SK-N-SH (cell line): ENCODE measurements around the gene UAP1L1. TPM values are rescaled to one million over a fixed set of nuclear protein-coding genes. Genes with fewer than 3 reads are reported as not detected.
"Not testable (repeated sequence)": the region's sequence is repeated elsewhere in the genome, so short reads cannot be mapped to it uniquely, and the experiment has no call there.

Source experiments
- CTCF ChIA-PET: fragments of 300-600, 350-600 bp; formaldehyde crosslinking; extraction: SDS; loops from one replicate; lab custom pipeline; 2021; lab: Yijun Ruan, JAX
- POLR2A ChIA-PET: fragments of 350-600 bp; sonication (Branson Sonifier 250); formaldehyde crosslinking; extraction: SDS; loops from one replicate; lab custom pipeline; 2020; ENCODE audit warnings: antibody characterized with exemption, inconsistent platforms; lab: Yijun Ruan, JAX
- DNase-seq: peaks from one replicate; pipeline ENCODE4 v3.0.0; 2012
- H2AFZ ChIP-seq: fragments of 200-600 bp; sonication (generic); 2 replicates; pipeline ENCODE4 v1.8.1; 2016; ENCODE audit warnings: antibody characterized with exemption, mild to moderate bottlenecking, low read depth
- H3F3A ChIP-seq: fragments of 200-600 bp; sonication (generic); replicated peaks from 2 replicates; pipeline ENCODE3; 2016; ENCODE audit warnings: antibody characterized with exemption, mild to moderate bottlenecking; ENCODE audit not compliant: insufficient read depth
- H3K27ac ChIP-seq, 2 experiments: fragments of 200-500 bp in 1 of 2; fragments of 200-600 bp in 1 of 2; sonication (Bioruptor generic) in 1 of 2; sonication (generic), shearing (Covaris generic) in 1 of 2; 2 replicates each; pipeline versions ENCODE4 v1.5.1 to v1.6.1; 2014 to 2016; ENCODE audit warnings: low read depth in 2 of 2, inconsistent platforms in 1 of 2, low read length in 1 of 2, mild to moderate bottlenecking in 1 of 2, mixed read lengths in 1 of 2
- H3K27me3 ChIP-seq: fragments of 200-600 bp; sonication (generic), shearing (Covaris generic); 2 replicates; pipeline ENCODE4 v1.6.1; 2016; ENCODE audit warnings: mixed run types; ENCODE audit not compliant: insufficient read depth
- H3K36me3 ChIP-seq, 2 experiments: fragments of 200-500 bp in 1 of 2; fragments of 200-600 bp in 1 of 2; sonication (Bioruptor generic) in 1 of 2; sonication (generic) in 1 of 2; replicated peaks in 1 of 2; 2 replicates each; pipeline versions ENCODE3 to v1.5.1; 2014 to 2016; ENCODE audit warnings: low read length in 1 of 2, mild to moderate bottlenecking in 1 of 2; ENCODE audit not compliant: insufficient read depth in 2 of 2, control insufficient read depth in 1 of 2
- H3K4me1 ChIP-seq, 2 experiments: fragments of 200-500 bp in 1 of 2; fragments of 200-600 bp in 1 of 2; sonication (Bioruptor generic) in 1 of 2; sonication (generic), shearing (Covaris generic) in 1 of 2; 2 replicates each; pipeline versions ENCODE4 v1.5.1 to v1.6.1; 2014 to 2016; ENCODE audit warnings: low read depth in 1 of 2, low read length in 1 of 2, mixed run types in 1 of 2; ENCODE audit not compliant: insufficient read depth in 2 of 2, control insufficient read depth in 1 of 2
- H3K4me2 ChIP-seq: fragments of 200-600 bp; sonication (generic), shearing (Covaris generic); 2 replicates; pipeline ENCODE4 v1.6.1; 2017; ENCODE audit warnings: mixed run types
- H3K4me3 ChIP-seq, 2 experiments: fragments of 200-500 bp in 1 of 2; fragments of 200-600 bp in 1 of 2; sonication (Bioruptor generic) in 1 of 2; sonication (generic), shearing (Covaris generic) in 1 of 2; 2 replicates each; pipeline versions ENCODE4 v1.5.1 to v1.8.1; 2014 to 2016; ENCODE audit warnings: low read depth in 2 of 2, inconsistent platforms in 1 of 2, low read length in 1 of 2, mild to moderate bottlenecking in 1 of 2, mixed read lengths in 1 of 2, moderate library complexity in 1 of 2
- H3K79me2 ChIP-seq: fragments of 200-600 bp; sonication (generic); 2 replicates; pipeline ENCODE4 v1.8.1; 2017; ENCODE audit warnings: mild to moderate bottlenecking; ENCODE audit not compliant: insufficient read depth
- H3K9ac ChIP-seq: fragments of 200-600 bp; sonication (generic); 2 replicates; pipeline ENCODE4 v1.6.1; 2017; ENCODE audit warnings: mixed run types
- H3K9me2 ChIP-seq: fragments of 200-600 bp; sonication (generic); 2 replicates; pipeline ENCODE4 v1.6.1; 2017; ENCODE audit warnings: mixed run types
- H3K9me3 ChIP-seq: fragments of 200-600 bp; sonication (generic); 2 replicates; pipeline ENCODE4 v1.6.1; 2017; ENCODE audit warnings: mixed run types, mild to moderate bottlenecking, moderate library complexity
- H4K20me1 ChIP-seq: fragments of 200-600 bp; sonication (generic); 2 replicates; pipeline ENCODE4 v1.6.1; 2017; ENCODE audit warnings: mild to moderate bottlenecking, mixed run types; ENCODE audit not compliant: insufficient read depth
- FOSL2 ChIP-seq: IDR thresholded peaks from 2 replicates; pipeline ENCODE4 v1.4.0; 2012; ENCODE audit warnings: low read depth, mild to moderate bottlenecking, moderate library complexity, borderline replicate concordance
- FOXJ3 ChIP-seq: sonication (generic); formaldehyde crosslinking; IDR thresholded peaks from 2 replicates; pipeline ENCODE4 v1.5.1; 2020; ENCODE audit warnings: mild to moderate bottlenecking, missing genetic modification reagents
- FOXM1 ChIP-seq: IDR thresholded peaks from 2 replicates; pipeline ENCODE4 v1.4.0; 2012; ENCODE audit warnings: low read depth, mild to moderate bottlenecking
- MEF2A ChIP-seq: IDR thresholded peaks from 2 replicates; pipeline ENCODE4 v1.4.0; 2012; ENCODE audit warnings: low read depth, borderline replicate concordance
- MXI1 ChIP-seq: IDR thresholded peaks from 2 replicates; pipeline ENCODE4 v1.6.1; 2012; ENCODE audit warnings: mild to moderate bottlenecking, low read depth, low read length, improper control_type of control experiment
- NRF1 ChIP-seq: IDR thresholded peaks from 2 replicates; pipeline ENCODE4 v1.6.1; 2012; ENCODE audit warnings: low read depth, mild to moderate bottlenecking, low read length
- POLR2AphosphoS5 ChIP-seq: IDR thresholded peaks from 2 replicates; pipeline ENCODE4 v1.6.1; 2012; ENCODE audit warnings: low read depth, low read length
- RFX5 ChIP-seq: IDR thresholded peaks from 2 replicates; pipeline ENCODE4 v1.6.1; 2012; ENCODE audit warnings: mild to moderate bottlenecking, improper control_type of control experiment, low read length
- TCF12 ChIP-seq: IDR thresholded peaks from 2 replicates; pipeline ENCODE4 v1.4.0; 2012
- TEAD4 ChIP-seq: IDR thresholded peaks from 2 replicates; pipeline ENCODE4 v1.4.0; 2012; ENCODE audit warnings: mild to moderate bottlenecking, borderline replicate concordance; ENCODE audit not compliant: insufficient read depth
- WGBS: methylation state at CpG from one replicate; pipeline ENCODE4 v1.1.6; 2017; ENCODE audit warnings: low lambda C conversion rate; 5-methylcytosine and 5-hydroxymethylcytosine counted together
- polyA plus RNA-seq, 3 experiments: library from polyadenylated mRNA; depleted of rRNA; stranded (reverse); fragments of >200 nt; gene quantifications; 2 replicates each; pipeline ENCODE4 v1.2.3, GENCODE V29; 2012
- TF ChIP-seq, protein P1 (sequence below): IDR thresholded peaks from 2 replicates; pipeline ENCODE4; 2012
- TF ChIP-seq, protein P2 (sequence below): IDR thresholded peaks from 2 replicates; pipeline ENCODE4 v1.4.0; 2012; ENCODE audit warnings: low read depth, borderline replicate concordance
- TF ChIP-seq, protein P3 (sequence below): IDR thresholded peaks from 2 replicates; pipeline ENCODE4 v1.4.0; 2012; ENCODE audit warnings: low read depth
- TF ChIP-seq, protein P4 (sequence below): fragments of 150-350 bp; IDR thresholded peaks from 2 replicates; pipeline ENCODE4 v1.6.1; 2017; ENCODE audit warnings: antibody characterized with exemption, low read length, low read depth, borderline replicate concordance
- TF ChIP-seq, protein P5 (sequence below): IDR thresholded peaks from 2 replicates; pipeline ENCODE4 v1.4.0; 2012; ENCODE audit warnings: low read depth, borderline replicate concordance

The UAP1L1 gene
- polyA plus RNA-seq, 1 of the 3 experiments (the other 2 are of a cell fraction): 5.6 TPM

DNA sequence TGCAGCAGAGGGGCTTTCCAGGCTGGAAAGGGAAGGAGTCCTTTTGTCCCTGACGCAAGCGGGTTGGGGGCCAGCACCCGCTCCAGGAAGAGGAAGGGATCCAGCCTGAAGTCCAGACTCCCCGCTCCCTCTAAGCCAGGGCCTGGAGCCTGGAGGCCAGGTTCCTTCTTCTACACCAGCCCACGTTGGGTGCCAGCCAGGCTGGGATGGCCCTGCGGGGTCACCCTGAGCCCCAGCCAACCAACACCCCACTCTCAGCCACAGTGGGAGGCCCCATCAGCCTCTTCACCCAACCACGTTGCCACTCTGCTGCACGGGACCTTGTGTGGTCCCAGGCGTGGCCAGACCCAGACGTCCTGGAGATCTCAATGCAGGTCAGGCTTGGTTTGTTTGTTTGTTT is 44.5 kb upstream of the UAP1L1 start:
- H3K9me3 ChIP-seq: no peaks in the 10 kb centered on the region
- no peaks in the 10 kb centered on the region for H3K9me2 ChIP-seq
- H3K4me2 ChIP-seq: no peak overlapping the region
- H3K27me3 ChIP-seq: no peaks in the 10 kb centered on the region
- H3K9ac ChIP-seq: no peak overlapping the region
- TF ChIP-seq TCF12: no peak
- TF ChIP-seq FOSL2: no peak
- TF ChIP-seq MXI1: no peak
- no peak for TF ChIP-seq FOXJ3 (CRISPR knock-in tag)
- TF ChIP-seq, all 33 proteins: peak for 0
- Histone ChIP-seq H3K4me1 (peaks cover 5 to 34% of the 10 kb centered on the region in 2 experiments; a peak in 1 of 4 replicates), H3K4me3 (no peak overlapping the region), H3K27ac (peak overlapping the region in 1 of 2 experiments; percentile 36; a peak in 1 of 4 replicates), H3K79me2 (no peaks in the 10 kb centered on the region), H2AFZ (no peak overlapping the region), H3K36me3 (peaks cover 0 to 2% of the 10 kb centered on the region in 2 experiments), H3F3A (peaks cover 4% of the 10 kb centered on the region), H4K20me1 (no peaks in the 10 kb centered on the region)
- ChIA-PET CTCF (interaction anchor here (1.1 to 15.1 kb wide), 7 partner anchors 12 to 275 kb away, joined by 3 to 350 read pairs (median 21); partner anchors contain the start of genes AJM1, C8G, FBXW5 and LCN12), POLR2A (no interaction called here)
- 94% methylated on average over 8 of the region's 10 CpGs for WGBS
- DNase-seq: no peak

DNA sequence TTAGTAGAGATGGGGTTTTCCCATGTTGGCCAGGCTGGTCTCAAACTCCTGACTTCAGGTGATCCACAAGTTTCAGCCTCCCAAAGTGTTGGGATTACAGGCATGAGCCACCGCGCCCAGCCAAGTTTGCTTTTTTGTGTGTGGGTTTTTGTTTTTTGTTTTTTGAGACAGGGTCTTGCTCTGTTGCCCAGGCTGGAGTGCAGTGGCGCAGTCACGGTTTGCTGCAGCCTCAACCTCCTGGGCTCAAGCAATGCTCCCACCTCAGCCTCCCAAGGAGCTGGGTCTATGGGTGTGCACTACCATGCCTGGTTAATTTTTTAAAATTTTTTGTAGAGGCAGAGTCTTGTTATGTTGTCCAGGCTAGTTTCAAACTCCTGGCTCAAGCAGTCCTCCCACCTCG is 43.8 kb upstream of the UAP1L1 start:
- 96% methylated on average over 5 of the region's 5 CpGs for WGBS
- H3F3A ChIP-seq, H3K27ac ChIP-seq, POLR2A ChIA-PET, H3K9ac ChIP-seq, H3K9me3 ChIP-seq, H3K9me2 ChIP-seq, H4K20me1 ChIP-seq, H3K27me3 ChIP-seq, H2AFZ ChIP-seq, H3K36me3 ChIP-seq, H3K4me3 ChIP-seq, H3K4me2 ChIP-seq, H3K79me2 ChIP-seq, DNase-seq: not testable (repeated sequence)
- H3K4me1 ChIP-seq: peaks cover 5 to 33% of the 10 kb centered on the region in 2 experiments; a peak in 1 of 4 replicates
- CTCF ChIA-PET: interaction anchor here (3.0 to 15.1 kb wide), 5 partner anchors 13 to 245 kb away, joined by 12 to 350 read pairs (median 21); partner anchors contain the start of genes AJM1, C8G, FBXW5 and LCN12

DNA sequence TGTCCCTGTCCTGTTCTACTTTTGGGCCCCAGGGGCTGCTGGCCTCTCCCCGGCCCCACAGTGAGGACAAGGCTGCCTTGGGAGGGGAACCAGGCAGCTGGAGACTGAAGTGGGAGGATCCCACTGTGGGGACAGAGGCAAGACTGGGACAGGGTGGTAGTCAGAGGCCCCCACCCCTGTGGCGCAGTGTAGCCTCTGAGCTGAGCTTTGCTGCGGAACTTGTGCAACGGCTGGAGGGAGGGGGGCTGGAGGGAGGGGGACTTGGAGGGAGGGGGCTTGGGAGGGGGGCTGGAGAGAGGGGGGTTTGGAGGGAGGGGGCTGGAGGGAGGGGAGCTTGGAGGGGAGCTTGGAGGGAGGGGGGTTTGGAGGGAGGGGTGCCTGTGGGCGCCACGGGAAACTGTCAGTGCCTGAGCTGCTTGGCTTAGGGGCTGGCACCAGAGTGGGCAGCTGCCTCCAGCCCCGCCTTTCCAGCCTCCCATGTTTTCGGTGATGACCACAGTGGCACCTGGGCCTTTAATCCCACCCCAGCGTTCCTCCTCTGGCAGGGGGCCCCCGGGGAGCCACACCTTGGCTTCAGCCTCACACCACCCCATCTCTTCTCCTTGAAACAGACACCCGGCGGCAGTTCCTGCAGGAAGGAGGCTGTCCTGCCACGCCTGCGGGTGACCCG is 43.1 kb upstream of the UAP1L1 start:
- Histone ChIP-seq H3K9ac (no peak overlapping the region), H4K20me1 (no peaks in the 10 kb centered on the region), H3K36me3 (peaks cover 0 to 8% of the 10 kb centered on the region in 2 experiments), H3K4me3 (no peak overlapping the region), H3K27me3 (no peaks in the 10 kb centered on the region), H3K79me2 (no peaks in the 10 kb centered on the region), H3K4me1 (peaks cover 0 to 26% of the 10 kb centered on the region in 2 experiments; a peak in 1 of 4 replicates), H3K9me3 (no peaks in the 10 kb centered on the region), H3K9me2 (no peaks in the 10 kb centered on the region), H2AFZ (no peak overlapping the region), H3K4me2 (no peak overlapping the region), H3K27ac (no peak overlapping the region), H3F3A (peaks cover 4% of the 10 kb centered on the region)
- POLR2A ChIA-PET: interaction anchor here (1.5 to 1.9 kb wide), 3 partner anchors 10 to 86 kb away, joined by 6 to 13 read pairs (median 8); partner anchors contain the start of gene NPDC1
- WGBS: 52% methylated on average over 8 of the region's 15 CpGs
- CTCF ChIA-PET: interaction anchor here (0.7 to 15.1 kb wide), 27 partner anchors 9 to 262 kb away, joined by 3 to 350 read pairs (median 11); partner anchors contain the start of genes AJM1, C8G, CCDC183 and FBXW5
- DNase-seq: peak; percentile 63
- TF ChIP-seq, protein P1, sequence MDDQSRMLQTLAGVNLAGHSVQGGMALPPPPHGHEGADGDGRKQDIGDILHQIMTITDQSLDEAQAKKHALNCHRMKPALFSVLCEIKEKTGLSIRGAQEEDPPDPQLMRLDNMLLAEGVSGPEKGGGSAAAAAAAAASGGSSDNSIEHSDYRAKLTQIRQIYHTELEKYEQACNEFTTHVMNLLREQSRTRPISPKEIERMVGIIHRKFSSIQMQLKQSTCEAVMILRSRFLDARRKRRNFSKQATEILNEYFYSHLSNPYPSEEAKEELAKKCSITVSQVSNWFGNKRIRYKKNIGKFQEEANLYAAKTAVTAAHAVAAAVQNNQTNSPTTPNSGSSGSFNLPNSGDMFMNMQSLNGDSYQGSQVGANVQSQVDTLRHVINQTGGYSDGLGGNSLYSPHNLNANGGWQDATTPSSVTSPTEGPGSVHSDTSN: no peak
- TF ChIP-seq MXI1: no peak
- TF ChIP-seq, protein P2, sequence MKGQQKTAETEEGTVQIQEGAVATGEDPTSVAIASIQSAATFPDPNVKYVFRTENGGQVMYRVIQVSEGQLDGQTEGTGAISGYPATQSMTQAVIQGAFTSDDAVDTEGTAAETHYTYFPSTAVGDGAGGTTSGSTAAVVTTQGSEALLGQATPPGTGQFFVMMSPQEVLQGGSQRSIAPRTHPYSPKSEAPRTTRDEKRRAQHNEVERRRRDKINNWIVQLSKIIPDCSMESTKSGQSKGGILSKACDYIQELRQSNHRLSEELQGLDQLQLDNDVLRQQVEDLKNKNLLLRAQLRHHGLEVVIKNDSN: no peak
- TF ChIP-seq, protein P3, sequence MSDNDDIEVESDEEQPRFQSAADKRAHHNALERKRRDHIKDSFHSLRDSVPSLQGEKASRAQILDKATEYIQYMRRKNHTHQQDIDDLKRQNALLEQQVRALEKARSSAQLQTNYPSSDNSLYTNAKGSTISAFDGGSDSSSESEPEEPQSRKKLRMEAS: no peak
- no peak for TF ChIP-seq POLR2AphosphoS5
- TF ChIP-seq, protein P4, sequence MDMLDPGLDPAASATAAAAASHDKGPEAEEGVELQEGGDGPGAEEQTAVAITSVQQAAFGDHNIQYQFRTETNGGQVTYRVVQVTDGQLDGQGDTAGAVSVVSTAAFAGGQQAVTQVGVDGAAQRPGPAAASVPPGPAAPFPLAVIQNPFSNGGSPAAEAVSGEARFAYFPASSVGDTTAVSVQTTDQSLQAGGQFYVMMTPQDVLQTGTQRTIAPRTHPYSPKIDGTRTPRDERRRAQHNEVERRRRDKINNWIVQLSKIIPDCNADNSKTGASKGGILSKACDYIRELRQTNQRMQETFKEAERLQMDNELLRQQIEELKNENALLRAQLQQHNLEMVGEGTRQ: no peak
- no peak for TF ChIP-seq TEAD4
- no peak for TF ChIP-seq NRF1
- TF ChIP-seq RFX5: no peak
- TF ChIP-seq FOXM1: no peak
- TF ChIP-seq FOXJ3 (CRISPR knock-in tag): no peak
- TF ChIP-seq, protein P5, sequence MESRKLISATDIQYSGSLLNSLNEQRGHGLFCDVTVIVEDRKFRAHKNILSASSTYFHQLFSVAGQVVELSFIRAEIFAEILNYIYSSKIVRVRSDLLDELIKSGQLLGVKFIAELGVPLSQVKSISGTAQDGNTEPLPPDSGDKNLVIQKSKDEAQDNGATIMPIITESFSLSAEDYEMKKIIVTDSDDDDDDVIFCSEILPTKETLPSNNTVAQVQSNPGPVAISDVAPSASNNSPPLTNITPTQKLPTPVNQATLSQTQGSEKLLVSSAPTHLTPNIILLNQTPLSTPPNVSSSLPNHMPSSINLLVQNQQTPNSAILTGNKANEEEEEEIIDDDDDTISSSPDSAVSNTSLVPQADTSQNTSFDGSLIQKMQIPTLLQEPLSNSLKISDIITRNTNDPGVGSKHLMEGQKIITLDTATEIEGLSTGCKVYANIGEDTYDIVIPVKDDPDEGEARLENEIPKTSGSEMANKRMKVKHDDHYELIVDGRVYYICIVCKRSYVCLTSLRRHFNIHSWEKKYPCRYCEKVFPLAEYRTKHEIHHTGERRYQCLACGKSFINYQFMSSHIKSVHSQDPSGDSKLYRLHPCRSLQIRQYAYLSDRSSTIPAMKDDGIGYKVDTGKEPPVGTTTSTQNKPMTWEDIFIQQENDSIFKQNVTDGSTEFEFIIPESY: no peak
- TF ChIP-seq MEF2A: no peak
- no peak for TF ChIP-seq FOSL2
